CD4-positive, alpha-beta T cell treated with Interleukin-6 at 100 ng/mL for 8 hours (primary cell): Measurements from ENCODE around the gene CIPC.

Source experiments
- DNase-seq: peaks from one replicate; pipeline ENCODE4 v3.0.0-alpha.2; 2020; ENCODE audit warnings: mixed read lengths, low spot score

The CIPC gene

GRCh38 chr14:77126461-77126990 is 28.5 kb downstream of the CIPC start:
- no peak for DNase-seq

- no peak for DNase-seq
Observed at GRCh38 chr14:77128414-77128891, 30.4 kb downstream of the CIPC start.

GRCh38 chr14:77130386-77130785 is 32.3 kb downstream of the CIPC start:
- no peak for DNase-seq

GRCh38 chr14:77131206-77131605 is 33.1 kb downstream of the CIPC start:
- DNase-seq = no peak

- DNase-seq = no peak
Observed at GRCh38 chr14:77131871-77132486, 33.9 kb downstream of the CIPC start.

GRCh38 chr14:77133720-77134338 is 35.8 kb downstream of the CIPC start:
- DNase-seq = peak; percentile 31

GRCh38 chr14:77139022-77139421 is 41.0 kb downstream of the CIPC start:
- no peak for DNase-seq

GRCh38 chr14:77139540-77140358 is 41.7 kb downstream of the CIPC start:
- DNase-seq = no peak

- no peak for DNase-seq
Observed at GRCh38 chr14:77140359-77141213, 42.5 kb downstream of the CIPC start.

GRCh38 chr14:77141214-77142004 is 43.4 kb downstream of the CIPC start, which contains the start of gene ZDHHC22:
Gene ZDHHC22 (minus strand): TSS chr14:77141791. CDS start chr14:77139738, 2,053 bp downstream.
- no peak for DNase-seq

GRCh38 chr14:77142005-77142800 is 44.1 kb downstream of the CIPC start:
- DNase-seq = no peak

GRCh38 chr14:77143071-77143470 is 45.0 kb downstream of the CIPC start:
- no peak for DNase-seq

- no peak for DNase-seq
Observed at GRCh38 chr14:77144412-77145115, 46.5 kb downstream of the CIPC start.

- DNase-seq = no peak
Observed at GRCh38 chr14:77145975-77146740, 48.1 kb downstream of the CIPC start.

GRCh38 chr14:77148510-77149231 is 50.6 kb downstream of the CIPC start:
- no peak for DNase-seq

- DNase-seq = no peak
Observed at GRCh38 chr14:77151245-77151644, 53.2 kb downstream of the CIPC start.

- DNase-seq = no peak
Observed at GRCh38 chr14:77151918-77152588, 54.0 kb downstream of the CIPC start.
